ENCODE data around the gene DIP2C.
"Not testable (repeated sequence)": the region's sequence is repeated elsewhere in the genome, so short reads cannot be mapped to it uniquely, and the experiment has no call there.

DIP2C gene, protein sequence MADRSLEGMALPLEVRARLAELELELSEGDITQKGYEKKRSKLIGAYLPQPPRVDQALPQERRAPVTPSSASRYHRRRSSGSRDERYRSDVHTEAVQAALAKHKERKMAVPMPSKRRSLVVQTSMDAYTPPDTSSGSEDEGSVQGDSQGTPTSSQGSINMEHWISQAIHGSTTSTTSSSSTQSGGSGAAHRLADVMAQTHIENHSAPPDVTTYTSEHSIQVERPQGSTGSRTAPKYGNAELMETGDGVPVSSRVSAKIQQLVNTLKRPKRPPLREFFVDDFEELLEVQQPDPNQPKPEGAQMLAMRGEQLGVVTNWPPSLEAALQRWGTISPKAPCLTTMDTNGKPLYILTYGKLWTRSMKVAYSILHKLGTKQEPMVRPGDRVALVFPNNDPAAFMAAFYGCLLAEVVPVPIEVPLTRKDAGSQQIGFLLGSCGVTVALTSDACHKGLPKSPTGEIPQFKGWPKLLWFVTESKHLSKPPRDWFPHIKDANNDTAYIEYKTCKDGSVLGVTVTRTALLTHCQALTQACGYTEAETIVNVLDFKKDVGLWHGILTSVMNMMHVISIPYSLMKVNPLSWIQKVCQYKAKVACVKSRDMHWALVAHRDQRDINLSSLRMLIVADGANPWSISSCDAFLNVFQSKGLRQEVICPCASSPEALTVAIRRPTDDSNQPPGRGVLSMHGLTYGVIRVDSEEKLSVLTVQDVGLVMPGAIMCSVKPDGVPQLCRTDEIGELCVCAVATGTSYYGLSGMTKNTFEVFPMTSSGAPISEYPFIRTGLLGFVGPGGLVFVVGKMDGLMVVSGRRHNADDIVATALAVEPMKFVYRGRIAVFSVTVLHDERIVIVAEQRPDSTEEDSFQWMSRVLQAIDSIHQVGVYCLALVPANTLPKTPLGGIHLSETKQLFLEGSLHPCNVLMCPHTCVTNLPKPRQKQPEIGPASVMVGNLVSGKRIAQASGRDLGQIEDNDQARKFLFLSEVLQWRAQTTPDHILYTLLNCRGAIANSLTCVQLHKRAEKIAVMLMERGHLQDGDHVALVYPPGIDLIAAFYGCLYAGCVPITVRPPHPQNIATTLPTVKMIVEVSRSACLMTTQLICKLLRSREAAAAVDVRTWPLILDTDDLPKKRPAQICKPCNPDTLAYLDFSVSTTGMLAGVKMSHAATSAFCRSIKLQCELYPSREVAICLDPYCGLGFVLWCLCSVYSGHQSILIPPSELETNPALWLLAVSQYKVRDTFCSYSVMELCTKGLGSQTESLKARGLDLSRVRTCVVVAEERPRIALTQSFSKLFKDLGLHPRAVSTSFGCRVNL (N-terminal part only)

DNA sequence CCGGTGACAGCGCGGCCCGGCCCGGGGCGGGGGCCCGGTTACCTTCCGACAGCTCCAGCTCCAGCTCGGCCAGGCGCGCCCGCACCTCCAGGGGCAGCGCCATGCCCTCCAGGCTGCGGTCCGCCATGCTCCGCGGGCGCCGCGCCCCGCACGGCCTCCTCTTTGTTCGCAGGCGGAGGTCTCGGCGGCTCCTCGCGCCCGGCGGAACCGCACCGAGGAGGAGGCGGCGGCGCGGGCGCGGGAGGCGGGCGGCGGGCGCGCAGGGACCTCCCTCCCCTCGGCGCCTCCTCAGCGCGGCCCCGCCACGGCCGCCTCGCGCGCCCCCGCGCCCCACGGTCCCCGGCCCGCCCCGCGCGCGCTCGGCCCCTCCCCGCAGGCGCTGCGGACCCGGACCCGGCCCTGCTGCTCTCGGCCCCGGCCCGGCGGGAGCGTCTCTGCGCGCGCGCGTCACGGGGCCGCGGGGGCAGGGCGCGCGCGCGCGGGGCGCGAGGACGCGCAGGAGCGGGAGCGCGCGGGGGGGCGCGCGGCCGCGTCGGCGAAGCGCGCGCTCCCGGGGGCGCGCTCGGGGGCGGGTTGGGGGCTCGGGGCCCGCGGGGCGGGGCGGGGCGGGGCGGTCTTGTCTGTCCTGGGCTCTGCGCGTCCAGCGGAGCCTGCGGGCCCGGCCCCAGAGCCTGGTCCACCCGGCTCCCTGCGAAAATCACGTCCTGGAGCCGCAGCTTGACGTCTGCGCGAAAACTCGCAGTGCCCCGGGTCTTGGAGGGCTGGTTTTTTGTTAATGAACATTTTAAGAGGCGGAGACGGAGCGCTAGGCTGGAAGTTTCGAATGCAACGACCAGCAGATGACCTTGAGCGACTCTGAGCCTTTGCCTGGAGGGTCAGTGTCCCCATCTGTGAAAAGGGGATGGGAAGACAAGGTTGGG is at the start of gene DIP2C:
DIP2C (minus strand) TSS at position 217 of the 920 bp plus-strand sequence; CDS start at position 127, 90 bp downstream.
- DNase-seq = no peak

DNA sequence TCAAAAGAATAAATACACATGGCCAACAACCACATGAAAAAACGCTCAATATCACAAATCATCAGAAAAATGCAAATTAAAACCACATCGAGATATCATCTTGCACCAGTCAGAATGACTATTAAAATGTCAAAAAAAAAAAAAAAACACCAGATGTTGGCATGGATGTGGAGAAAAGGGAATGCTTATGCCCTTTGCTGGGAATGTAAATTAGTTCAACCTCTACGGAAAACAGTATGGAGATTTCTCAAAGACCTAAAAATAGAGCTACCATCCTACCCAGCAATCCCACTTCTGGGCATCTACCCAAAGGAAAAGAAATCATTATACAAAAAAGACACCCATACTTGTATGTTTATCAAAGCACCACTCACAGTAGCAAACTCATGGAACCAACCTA is 45.0 kb upstream of the DIP2C start:
- DNase-seq = no peak

DNA sequence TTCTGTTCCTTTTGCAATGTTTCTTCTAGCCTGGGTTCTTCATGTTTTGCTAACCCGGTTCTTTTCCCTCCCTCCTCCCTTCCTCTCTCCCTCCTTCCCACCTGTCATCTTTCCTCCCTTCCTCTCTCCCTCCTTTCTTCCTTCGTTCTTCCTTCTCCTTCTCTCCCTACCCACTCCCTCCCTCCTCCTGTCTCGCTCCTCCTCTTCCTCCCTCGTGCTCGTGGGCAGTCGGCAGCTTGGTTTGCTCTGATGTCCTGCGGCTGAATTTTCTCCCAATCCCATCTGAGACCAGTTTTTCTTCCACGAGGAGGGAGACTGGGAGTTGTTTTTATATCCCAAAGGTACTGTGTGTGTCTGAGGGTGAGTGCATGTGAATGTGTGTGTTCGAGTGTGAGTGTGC is 43.6 kb upstream of the DIP2C start:
- DNase-seq = no peak

DNA sequence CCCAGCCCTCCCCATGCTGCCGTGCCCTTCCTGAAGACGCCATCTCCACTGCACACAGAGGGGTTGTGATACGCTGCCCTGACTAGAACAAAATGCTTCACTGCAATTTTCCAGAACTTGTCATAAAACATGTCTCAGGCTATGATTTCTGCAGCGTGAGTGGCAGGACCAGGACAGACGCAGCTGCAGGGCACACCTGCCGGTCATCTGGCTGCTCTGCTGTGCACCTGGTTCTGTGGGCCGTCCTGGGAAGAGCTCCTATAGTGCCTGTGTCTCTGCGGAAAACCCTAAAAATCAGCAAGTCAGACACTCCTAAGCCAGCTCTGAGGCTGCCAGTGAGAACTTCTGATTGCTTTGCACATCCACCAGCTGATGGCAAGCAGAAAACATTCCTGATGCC is 39.7 kb upstream of the DIP2C start:
- DNase-seq = no peak

DNA sequence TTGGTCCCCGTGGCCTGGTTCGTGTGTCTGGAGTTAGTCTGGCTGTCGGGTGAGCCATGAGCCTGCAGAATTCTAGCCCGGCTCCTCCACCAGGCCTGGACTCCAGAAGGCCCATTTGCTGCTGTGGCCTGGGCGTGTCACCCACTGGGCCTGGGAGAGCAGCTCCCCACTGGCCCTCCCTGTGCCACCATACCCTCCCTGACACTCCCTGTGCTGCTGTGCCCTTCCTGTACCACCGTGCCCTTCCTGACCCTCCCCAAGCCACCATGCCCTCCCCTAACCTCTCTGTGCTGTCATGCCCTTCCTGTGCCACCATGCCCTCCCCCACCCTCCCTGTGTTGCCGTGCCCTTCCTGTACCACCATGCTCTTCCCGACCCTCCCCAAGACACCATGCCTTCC is 39.1 kb upstream of the DIP2C start:
- no peak for DNase-seq

DNA sequence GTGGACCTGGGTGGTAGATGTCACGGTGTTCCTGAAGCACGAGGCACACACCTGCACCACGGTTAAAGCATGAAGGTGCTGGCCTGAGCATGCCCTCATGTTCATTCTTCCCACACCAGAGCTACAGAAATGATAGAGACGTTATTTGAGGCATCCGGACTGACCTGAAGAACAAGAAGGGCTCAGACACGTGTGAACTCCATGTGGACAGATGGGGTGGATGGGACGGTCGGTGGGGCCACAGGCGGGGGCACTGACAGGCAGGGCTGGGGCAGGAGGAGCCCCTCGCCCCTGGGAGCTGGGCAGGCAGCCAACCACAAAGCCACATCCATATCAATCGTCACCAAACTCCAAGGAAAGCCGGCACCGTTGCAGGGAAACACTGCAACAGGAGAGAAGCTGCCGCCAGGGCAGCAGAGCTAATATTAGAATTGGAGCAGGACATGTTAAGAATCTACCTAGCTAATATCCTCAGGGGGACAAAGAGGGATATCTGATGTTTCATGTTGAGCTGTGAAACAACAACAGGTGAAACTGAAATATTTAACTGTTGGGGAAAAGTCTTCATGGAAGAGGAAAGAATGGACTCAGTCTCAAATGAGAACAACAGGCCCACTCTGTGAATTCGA is 37.8 kb upstream of the DIP2C start:
- DNase-seq = no peak

DNA sequence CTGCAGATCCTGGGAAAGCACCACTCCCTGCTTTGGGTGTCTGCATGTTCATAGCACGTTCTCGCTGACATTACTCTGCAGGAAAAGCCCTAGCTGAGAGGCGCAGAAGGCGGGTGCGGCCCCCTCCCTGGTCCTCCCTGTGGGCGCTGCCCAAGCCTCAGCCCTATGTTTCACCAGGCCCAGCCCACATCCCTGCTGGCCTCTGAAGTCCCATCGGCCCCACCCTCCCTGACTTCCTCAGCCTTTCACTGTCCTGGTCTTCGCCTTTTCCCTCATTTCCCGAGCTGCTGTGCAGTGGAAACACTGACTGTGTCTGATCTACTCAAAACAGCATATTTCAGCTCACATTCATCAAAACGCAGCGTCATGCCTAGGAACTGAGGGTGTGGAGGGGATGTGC is 36.3 kb upstream of the DIP2C start:
- no peak for DNase-seq

DNA sequence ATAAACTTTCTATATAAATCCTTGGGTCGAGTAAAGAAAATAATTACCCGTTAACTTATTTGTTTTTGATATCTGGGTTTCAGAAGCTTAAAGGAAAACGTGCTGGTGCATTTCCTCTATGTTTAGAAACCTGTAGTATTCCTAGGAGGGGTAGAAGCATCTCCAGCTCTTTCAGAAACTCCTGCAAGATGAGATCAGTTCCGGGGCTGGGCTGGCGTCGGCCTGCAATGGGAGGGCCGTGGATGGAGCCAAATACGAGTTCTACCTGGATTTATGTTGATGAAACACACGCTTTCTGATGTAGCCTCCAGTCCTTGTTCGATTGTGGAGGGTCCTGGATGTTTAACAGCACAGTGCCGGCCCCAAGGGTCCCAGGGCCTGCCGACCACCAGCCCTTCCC is 35.8 kb upstream of the DIP2C start:
- no peak for DNase-seq

DNA sequence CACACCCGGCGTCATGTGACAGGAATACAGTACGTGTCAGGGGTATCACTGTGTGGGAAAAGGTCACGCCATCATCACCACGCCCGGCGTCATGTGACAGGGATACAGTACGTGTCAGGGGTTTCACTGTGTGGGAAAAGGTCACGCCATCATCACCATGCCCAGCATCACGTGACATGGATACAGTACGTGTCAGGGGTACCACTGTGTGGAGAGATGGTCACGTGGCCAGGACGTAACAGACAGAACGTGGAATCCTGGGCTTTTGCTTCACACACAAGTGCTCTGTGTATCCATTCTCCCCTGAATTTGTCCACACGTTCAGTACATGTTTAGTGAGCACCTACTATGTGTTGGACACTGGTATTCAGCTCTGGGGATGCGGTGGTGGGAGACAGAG is 34.5 kb upstream of the DIP2C start:
- DNase-seq = no peak

DNA sequence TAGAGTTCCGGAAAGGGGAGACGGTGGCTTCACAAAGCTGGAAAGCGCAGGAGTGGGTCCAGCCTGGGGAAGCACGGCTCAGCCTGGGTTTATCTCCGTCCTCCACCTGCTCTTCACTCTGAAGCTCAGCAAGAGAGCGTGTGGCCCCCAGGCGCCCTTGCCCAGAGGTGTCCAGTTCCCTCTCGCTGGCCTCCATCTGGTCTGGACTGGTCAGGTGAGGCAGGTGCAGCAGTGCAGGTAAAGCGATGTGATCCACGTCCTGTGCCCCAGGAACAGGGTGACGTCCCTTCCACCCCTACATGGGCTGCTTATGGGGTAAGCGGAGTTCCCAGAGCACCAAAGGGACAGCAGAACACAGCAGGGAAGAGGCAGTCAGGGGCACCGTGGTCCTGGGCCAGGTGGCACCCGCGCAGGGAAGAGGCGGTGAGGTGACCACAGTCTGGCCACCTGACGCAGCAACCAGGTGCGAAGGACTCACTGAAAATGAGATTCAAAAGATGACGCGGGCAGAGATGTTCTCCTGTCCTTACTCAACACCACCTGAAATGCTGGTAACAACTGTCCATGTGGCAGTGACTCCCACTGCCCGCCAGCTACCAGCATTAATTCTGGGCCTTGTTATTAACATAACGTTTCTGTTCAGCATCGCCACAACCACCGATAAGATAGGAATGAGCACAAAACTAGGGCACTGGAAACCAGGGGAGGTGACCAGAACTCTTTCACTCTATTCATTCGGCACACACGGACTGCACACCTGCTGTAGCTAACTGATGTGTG is 33.0 kb upstream of the DIP2C start:
- DNase-seq = no peak

DNA sequence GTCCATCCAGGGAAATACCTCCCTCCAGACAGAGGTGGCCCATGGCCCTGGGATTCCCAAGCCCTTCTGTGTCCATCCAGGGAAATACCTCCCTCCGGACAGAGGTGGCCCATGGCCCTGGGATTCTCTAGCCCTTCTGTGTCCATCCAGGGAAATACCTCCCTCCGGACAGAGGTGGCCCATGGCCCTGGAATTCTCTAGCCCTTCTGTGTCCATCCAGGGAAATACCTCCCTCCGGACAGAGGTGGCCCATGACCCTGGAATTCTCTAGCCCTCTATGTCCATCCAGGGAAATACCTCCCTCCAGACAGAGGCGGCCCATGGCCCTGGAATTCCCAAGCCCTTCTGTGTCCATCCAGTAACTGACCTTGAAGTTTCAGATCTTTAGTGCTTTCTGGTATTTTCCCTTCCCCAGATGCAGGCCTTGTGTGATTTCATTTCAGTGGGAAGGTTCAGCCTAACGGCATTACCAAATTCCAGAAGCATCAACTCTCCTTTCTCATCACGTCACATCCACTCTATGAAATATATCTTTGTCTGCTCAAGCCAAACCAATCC is 28.8 kb upstream of the DIP2C start:
- no peak for DNase-seq

DNA sequence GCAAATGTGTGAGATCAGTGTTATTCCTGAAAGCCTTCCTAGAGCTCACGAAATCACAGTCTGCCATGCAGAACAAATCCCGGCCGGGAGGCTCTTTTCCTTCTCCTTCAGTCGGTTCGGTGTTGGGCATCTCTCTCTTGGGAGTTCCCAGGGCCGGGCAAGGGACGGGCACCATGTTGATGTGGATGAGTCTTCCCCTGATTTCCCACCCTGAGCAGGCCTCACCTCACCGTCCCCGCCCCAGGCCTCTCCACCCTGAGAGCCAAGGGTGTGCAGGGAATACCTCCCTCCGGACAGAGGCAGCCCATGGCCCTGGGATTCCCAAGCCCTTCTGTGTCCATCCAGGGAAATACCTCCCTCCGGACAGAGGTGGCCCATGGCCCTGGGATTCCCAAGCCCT is 28.0 kb upstream of the DIP2C start:
- DNase-seq = no peak

DNA sequence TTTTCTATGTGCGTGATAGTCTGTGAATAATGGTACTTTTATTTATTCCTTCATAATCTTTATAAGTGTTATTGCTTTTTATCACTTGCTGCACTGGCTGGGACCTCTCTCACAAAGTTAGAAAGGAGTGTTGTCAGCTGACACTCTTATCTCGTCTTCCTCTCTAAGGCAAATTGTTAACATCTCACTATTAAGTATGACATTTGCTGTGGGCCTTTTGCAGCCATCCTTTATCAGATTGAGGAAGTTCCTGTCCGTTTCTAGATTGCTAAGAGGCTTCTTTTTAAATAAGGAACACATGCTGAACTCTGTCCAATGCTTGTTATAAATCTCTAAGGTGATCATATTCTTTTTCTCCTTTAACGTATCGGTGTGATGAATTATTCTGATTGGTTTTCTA is 27.4 kb upstream of the DIP2C start:
- DNase-seq = no peak

DNA sequence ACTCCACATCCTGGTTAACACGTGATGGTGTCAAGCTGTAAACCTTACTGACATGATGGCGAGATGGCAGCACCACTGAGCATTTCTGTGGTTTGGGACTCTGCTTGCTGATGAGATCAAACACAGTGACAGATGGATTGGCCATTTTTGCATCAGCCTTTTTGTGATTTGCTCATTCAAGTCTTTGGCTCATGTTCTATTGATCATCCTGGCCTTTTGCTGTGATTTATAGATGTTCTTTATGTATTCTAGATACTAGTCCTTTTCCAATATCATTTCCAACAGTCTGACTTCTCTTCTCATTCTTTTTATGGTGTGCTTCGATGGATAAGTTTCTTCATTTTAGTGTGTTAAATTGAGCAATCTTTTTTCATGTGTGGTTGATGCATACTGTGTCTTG is 24.7 kb upstream of the DIP2C start:
- no peak for DNase-seq

DNA sequence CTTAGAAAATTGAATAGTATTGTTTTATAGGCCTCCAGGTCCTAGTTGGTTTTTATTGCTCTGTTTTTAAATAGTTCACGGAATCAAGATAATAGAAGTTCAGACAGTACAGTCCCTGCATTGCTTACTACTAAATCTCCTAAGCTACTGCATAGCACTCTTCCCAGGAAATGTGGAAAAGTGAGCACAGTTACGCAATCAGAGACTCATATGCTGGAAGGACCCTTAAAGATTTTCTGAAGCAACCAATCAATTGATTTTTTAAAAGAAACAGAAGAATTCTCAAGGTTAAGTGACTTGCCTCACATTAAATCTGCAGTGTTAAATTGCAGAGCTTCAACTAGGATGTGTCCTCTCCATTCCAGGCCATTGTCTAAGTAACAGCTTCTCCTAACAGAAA is 23.1 kb upstream of the DIP2C start:
- no peak for DNase-seq

DNA sequence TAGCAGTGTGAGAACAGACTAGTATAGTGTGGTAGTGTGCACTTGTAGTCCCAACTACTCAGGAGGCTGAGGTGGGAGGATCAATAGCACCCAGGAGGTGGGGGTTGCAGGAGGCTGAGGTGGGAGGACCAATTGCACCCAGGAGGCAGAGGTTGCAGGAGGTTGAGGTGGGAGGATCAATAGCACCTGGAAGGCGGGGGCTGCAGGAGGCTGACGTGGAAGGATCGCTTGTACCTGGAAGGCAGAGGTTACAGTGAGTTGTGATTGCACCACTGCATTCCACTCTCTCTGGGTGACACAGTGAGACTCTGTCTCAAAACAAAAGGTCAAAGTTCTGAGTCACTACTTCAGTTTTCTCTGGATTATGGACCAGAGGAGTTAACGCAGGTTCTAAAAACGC is 22.6 kb upstream of the DIP2C start:
- no peak for DNase-seq

DNA sequence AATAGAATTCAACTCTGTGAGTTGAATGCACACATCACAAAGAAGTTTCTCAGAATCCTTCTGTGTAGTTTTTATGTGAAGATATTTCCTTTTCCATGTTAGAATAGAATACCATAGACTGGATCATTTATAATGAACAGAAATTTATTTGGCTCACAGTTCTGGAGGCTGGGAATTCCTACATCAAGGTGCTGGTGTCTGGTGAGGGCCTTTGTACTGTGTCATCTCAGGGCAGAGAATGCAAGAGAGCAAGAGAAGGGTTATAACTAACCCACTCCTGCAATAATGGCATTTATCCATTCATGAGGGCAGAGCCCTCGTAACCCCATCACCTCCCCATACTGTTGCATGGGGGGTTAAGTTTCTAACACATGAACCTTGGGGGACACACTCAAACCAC is 18.4 kb upstream of the DIP2C start:
- no peak for DNase-seq

DNA sequence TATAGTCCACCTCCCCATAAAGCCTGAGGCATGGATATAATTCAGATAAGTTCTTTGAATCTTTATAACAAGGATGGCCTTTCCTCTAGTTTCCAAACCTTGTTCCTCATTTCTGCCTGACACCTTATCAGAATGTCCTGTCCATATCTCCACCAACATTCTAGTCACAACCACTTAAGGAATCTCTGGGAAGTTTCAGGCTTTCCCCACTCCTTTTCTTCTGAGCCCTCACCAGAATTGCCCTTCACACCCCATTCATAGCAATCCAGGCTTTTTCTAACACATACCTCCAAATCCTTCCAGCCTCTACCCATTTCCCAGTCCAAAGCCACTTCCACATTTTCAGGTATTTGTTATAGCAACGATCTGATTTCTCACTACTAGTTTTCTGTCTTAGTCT is 18.0 kb upstream of the DIP2C start:
- DNase-seq = no peak

DNA sequence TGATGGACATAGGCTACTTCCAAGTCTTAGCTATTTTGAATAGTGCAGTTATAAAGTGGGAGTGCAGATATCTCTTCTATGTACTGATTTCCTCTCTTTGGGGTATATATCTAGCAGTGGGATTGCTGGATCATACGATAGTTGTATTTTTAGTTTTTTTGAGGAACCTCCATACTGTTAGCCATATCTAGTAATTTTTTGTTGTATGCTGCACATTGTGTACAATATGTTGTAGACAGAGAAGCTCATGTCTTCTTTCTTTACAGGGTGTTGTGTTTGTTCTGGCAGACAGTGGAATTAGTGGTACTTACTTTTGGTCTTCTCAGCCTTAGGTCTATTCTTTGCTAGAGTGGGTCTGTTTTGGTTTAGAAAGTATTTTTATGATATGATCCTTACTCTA is 13.7 kb upstream of the DIP2C start:
- no peak for DNase-seq

DNA sequence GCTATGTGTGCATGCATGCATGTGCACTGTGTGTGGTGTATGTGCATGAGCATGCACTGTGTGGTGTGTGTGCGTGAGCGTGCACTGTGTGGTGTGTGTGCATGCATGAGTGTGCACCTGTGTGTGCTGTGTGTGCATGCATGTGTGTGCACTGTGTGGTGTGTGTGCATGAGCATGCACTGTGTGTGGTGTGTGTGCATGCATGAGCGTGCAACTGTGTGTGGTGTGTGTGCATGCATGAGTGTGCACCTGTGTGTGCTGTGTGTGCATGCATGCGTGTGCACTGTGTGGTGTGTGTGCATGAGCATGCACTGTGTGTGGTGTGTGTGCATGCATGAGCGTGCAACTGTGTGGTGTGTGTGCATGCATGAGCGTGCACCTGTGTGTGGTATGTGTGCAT is 10.7 kb upstream of the DIP2C start:
- not testable (repeated sequence) for DNase-seq
